SH-SY5Y (cell line): ENCODE measurements around the gene MEN1.

ENCODE experiments used
- GATA2 ChIP-seq: IDR thresholded peaks from 2 replicates; pipeline ENCODE4 v1.6.1; 2011; ENCODE audit warnings: mild to moderate bottlenecking, low read depth, low read length
- GATA3 ChIP-seq: IDR thresholded peaks from 2 replicates; pipeline ENCODE4 v1.6.1; 2011; ENCODE audit warnings: low read depth, mild to moderate bottlenecking, low read length, moderate library complexity

GRCh38 chr11:64817476-64817875 is 7.1 kb upstream of the MEN1 start:
- TF ChIP-seq GATA2 (no peak), GATA3 (no peak)
